Psoas muscle (tissue), 8 donors: ENCODE measurements around the gene GPRASP2. TPM values are rescaled to one million over a fixed set of nuclear protein-coding genes. Genes with fewer than 3 reads are reported as not detected.
"Not testable (repeated sequence)": the region's sequence is repeated elsewhere in the genome, so short reads cannot be mapped to it uniquely, and the experiment has no call there.

Experiments
- ATAC-seq, 4 donors: fragments of 200-7000 bp; cut with Tn5 transposase; one replicate each; pipeline ENCODE4 v1.9.1; 2020; ENCODE audit warnings: moderate library complexity in 3 of 4, mild to moderate bottlenecking in 2 of 4
- DNase-seq, 2 donors: peaks; one replicate each; pipeline ENCODE4 v3.0.0-alpha.2; 2020
- H3K27ac ChIP-seq: fragments of 200-600 bp; one replicate; pipeline ENCODE4 v1.8.0; 2022
- H3K27me3 ChIP-seq, 3 donors: fragments of 200-600 bp in 1 of 3; one replicate each; pipeline versions ENCODE4 v1.6.1 to v1.8.0; 2013 to 2022; ENCODE audit warnings: low read length in 2 of 3, mild to moderate bottlenecking in 2 of 3, moderate library complexity in 1 of 3; ENCODE audit not compliant: insufficient read depth in 3 of 3
- H3K36me3 ChIP-seq, 2 donors: fragments of 200-600 bp in 1 of 2; one replicate each; pipeline versions ENCODE4 v1.6.1 to v1.8.0; 2013 to 2022; ENCODE audit warnings: low read depth in 1 of 2, mild to moderate bottlenecking in 1 of 2, moderate library complexity in 1 of 2; ENCODE audit not compliant: insufficient read depth in 1 of 2
- H3K4me1 ChIP-seq: fragments of 200-600 bp; one replicate; pipeline ENCODE4 v1.8.0; 2022
- H3K4me3 ChIP-seq: fragments of 200-600 bp; one replicate; pipeline ENCODE4 v1.8.0; 2022; ENCODE audit warnings: mild to moderate bottlenecking
- H3K9me3 ChIP-seq: fragments of 200-600 bp; one replicate; pipeline ENCODE4 v1.8.0; 2022
- CTCF ChIP-seq: fragments of 200-600 bp; IDR thresholded peaks from one replicate; pipeline ENCODE4 v1.8.0; 2022; ENCODE audit warnings: antibody characterized with exemption
- WGBS, 3 donors: extraction: QIAGEN DNeasy Blood & Tissue Kit; methylation state at CpG; one replicate each; pipeline versions ENCODE4 v1.1.6 to v1.1.7; 2013; 5-methylcytosine and 5-hydroxymethylcytosine counted together
- intact Hi-C, 2 donors: fragments of 100-400 bp; cut with DNase I; formaldehyde crosslinking; loops; one replicate each; pipeline versions ENCODE4 v1.11.0 to v1.14.2; 2022
- polyA plus RNA-seq, 3 donors: library from polyadenylated mRNA; stranded (reverse); fragments of 200-250 nt; gene quantifications; one replicate each; pipeline ENCODE4 v1.2.3, GENCODE V29; 2013
- total RNA-seq, 4 donors: library from RNA; stranded (reverse); fragmentation: NEBNext Ultra II Directional in 2 of 4; extraction: Animal tissue kit (Norgen Biotek cat#: 25700) in 2 of 4; gene quantifications; one replicate each; pipeline versions ENCODE4 v1.2.1 to v1.2.4, GENCODE V29; 2021 to 2023
- donor health status: healthy with polysubstance abuse.
- donor health status: DM: no; HTN: no; CAD: no; lungs with moderate emphysema.
- donor health status: Bipolar disorder and iron deficiency.
- donor health status: healthy.
- donor health status: DM: yes; HTN: yes; CAD: no.
- donor health status: DM: no; HTN: no; CAD: no.
- donor health status: DM: no; HTN: no; CAD: no.
- donor health status: DM: yes; HTN: yes; CAD: no.

GPRASP2 gene
- total and polyA plus RNA-seq, 7 donors: 0.89 to 11.6 (median 3.1) TPM

DNA sequence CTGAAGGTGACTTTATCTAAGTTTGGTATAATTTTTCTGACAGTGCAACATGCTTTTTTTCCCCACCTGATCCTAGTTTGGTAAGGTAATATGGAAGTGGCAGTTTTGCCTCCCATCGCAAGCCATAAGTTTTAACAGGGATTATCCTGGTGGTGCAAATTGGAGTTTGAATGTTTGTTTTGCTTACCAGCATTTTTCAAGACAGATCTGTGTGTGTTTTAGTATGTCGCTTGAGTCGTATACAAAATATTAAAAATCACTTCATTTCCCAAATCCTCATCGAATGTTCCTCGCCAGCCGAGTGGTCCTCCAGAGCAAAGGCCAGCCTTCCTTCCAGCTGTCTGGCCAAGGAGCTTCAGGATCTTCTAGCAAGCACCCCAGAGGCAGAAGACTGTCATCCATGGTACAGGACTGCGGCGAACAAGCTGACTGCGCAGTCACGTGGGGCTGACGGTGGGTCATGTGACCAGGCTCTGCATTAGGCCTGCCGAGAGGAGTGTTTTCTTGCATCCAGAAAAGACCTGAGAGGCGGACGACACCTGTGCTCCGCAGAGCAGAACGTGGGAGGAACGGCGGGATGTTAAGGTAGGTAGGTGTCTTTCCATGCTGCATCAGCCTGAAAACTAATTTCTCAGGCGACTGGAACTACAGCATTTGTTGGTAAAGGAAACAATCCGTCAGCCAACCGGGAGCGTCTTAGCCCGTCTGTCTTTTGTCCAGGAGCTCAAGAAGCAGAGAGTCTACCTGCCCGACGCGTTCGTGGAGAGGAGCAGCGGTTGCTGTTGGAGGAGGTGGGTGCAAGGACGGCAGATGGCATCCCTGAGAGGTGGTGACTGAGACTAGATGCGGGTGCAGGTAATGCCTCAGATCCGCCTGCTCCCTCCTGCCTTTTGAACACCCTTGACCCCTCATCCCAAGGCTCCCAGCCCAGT, 8.3 kb downstream of the GPRASP2 start, which contains the start of gene GPRASP3:
TSS of gene GPRASP3 (plus strand) at position 507 of the 932 bp plus-strand sequence. CDS start 28,253 bp downstream, outside the sequence.
- intact Hi-C loops: no loop called here
- WGBS, 3 donors: 8 to 29% (median 10%) methylated on average over 28 to 31 of the region's 31 CpGs
- no peaks in the 10 kb centered on the region for H3K4me1 ChIP-seq
- peak; percentile 80 to 99 (median 88) for ATAC-seq
- H3K36me3 ChIP-seq: no peaks in the 10 kb centered on the region
- no peak within 1 kb of the TSS for H3K27ac ChIP-seq
- peak; percentile 72 to 86 for DNase-seq
- H3K9me3 ChIP-seq: no peaks in the 10 kb centered on the region
- TF ChIP-seq CTCF: no peak
- H3K4me3 ChIP-seq: peak within 1 kb of the TSS; percentile 60
- peaks cover 0 to 4% (median 0%) of the 10 kb centered on the region in 3 donors for H3K27me3 ChIP-seq

- WGBS, 3 donors: 29 to 55% (median 37%) methylated on average over 4 to 7 of the region's 7 CpGs
- H3K27me3 ChIP-seq, H3K27ac ChIP-seq, H3K36me3 ChIP-seq, ATAC-seq, H3K4me1 ChIP-seq, DNase-seq, H3K9me3 ChIP-seq, intact Hi-C loops: not testable (repeated sequence)
- H3K4me3 ChIP-seq: peak overlapping the region; percentile 60
These were observed 8.9 kb downstream of the GPRASP2 start for GRCh38 chrX:102721169-102721506.

- DNase-seq: no peak
- intact Hi-C loops: no loop called here
- Histone ChIP-seq H3K27me3 (peaks cover 0 to 6% (median 0%) of the 10 kb centered on the region in 3 donors), H3K4me3 (no peak overlapping the region), H3K27ac (no peak overlapping the region), H3K36me3 (no peaks in the 10 kb centered on the region), H3K4me1 (no peaks in the 10 kb centered on the region), H3K9me3 (no peaks in the 10 kb centered on the region)
- ATAC-seq: no peak
- WGBS, 3 donors: 46 to 100% (median 91%) methylated on average over 1 of the region's 1 CpG
- TF ChIP-seq CTCF: no peak
These were observed 11.2 kb downstream of the GPRASP2 start for GRCh38 chrX:102723456-102723855.

DNA sequence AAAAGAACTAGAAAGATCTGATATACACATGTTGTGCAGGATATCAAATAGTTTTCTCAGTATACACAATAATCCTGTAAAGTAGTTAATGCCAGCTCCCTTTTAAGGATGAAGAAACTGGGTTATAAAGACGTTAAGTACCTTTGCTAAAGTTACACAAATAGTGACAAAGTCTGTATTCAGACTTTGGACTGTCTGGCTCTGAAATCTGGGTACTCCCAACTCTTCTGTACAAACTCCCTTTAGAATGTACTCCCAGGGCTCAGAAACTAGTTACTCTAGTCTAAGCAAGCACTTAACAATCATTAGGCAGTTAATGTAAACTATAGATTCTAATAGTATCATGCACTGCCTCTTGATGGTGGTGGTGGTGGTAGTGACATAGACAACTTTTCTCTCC, 15.5 kb downstream of the GPRASP2 start:
- intact Hi-C loops: no loop called here
- TF ChIP-seq CTCF: no peak
- peaks cover 0 to 15% (median 0%) of the 10 kb centered on the region in 3 donors for H3K27me3 ChIP-seq

DNA sequence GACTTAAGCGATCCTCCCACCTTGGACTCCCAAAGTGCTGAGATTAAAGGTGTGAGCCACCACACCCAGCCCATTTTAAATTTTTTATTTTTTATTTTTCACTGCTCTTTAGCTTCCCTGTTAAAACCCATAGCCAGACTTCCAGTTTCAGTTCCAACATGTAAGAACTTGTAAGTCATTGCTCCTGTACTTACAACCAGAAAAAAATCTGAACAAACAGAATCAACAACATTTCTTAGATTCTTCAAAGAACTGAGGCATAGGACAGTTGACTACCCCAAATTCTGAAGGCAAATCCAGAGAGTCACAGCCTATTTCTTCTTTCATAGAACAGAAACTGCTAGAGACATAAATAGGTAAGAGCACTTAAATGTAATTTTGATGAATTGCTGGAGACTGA, 16.4 kb downstream of the GPRASP2 start:
- Histone ChIP-seq H3K9me3 (no peaks in the 10 kb centered on the region), H3K27me3 (peaks cover 0 to 15% (median 0%) of the 10 kb centered on the region in 3 donors), H3K4me3 (no peak overlapping the region), H3K4me1 (no peaks in the 10 kb centered on the region), H3K27ac (no peak overlapping the region), H3K36me3 (no peaks in the 10 kb centered on the region)
- ATAC-seq (no peak), DNase-seq (no peak)
- intact Hi-C loops: no loop called here
- no peak for TF ChIP-seq CTCF
- WGBS, 3 donors: 100% methylated on average over 1 of the region's 1 CpG

More for the DNA sequence above, 15.5 kb downstream of the GPRASP2 start:
- DNase-seq: no peak
- H3K36me3 ChIP-seq: no peaks in the 10 kb centered on the region
- no peak for ATAC-seq
- no peak overlapping the region for H3K4me3 ChIP-seq
- H3K4me1 ChIP-seq: no peaks in the 10 kb centered on the region
- WGBS, 3 donors: 56 to 79% (median 74%) methylated on average over 1 of the region's 1 CpG
- H3K27ac ChIP-seq: no peak overlapping the region
- H3K9me3 ChIP-seq: no peaks in the 10 kb centered on the region
